ENCODE data around the gene NAA20.

The NAA20 gene

GRCh38 chr20:20017001-20017843 is at the start of gene NAA20:
TSS of gene NAA20 (plus strand) at chr20:20017362. CDS start at chr20:20017397, 35 bp downstream.
- Mint-ChIP-seq H3K4me1 (ENCODE audit: low read depth) (peaks cover 59% of the 10 kb centered on the region), H3K4me3 (peak within 1 kb of the TSS; percentile 95), H3K27ac (peak within 1 kb of the TSS; percentile 86), H3K9me3 (no peaks in the 10 kb centered on the region), H3K27me3 (no peaks in the 10 kb centered on the region), H3K36me3 (ENCODE audit: low read depth) (peaks cover 41% of the 10 kb centered on the region)
- intact Hi-C loops (cut with micrococcal nuclease) = loop anchor here (1.0 kb wide), 1 partner anchor 35 kb away; the partner anchor contains the start of genes CFAP61 and CRNKL1

- intact Hi-C loops (cut with micrococcal nuclease) = loop anchor here (2.0 kb wide), 1 partner anchor 17 kb away; no protein-coding TSS in a partner anchor
- peaks cover 86% of the 10 kb centered on the region for H3K36me3 Mint-ChIP-seq (ENCODE audit: low read depth)
- no peaks in the 10 kb centered on the region for H3K9me3 Mint-ChIP-seq
- H3K27ac Mint-ChIP-seq = no peak overlapping the region
- H3K4me3 Mint-ChIP-seq = no peak overlapping the region
- peaks cover 47% of the 10 kb centered on the region for H3K4me1 Mint-ChIP-seq (ENCODE audit: low read depth)
- H3K27me3 Mint-ChIP-seq = no peaks in the 10 kb centered on the region
Measured at GRCh38 chr20:19967445-19967844, 49.7 kb upstream of the NAA20 start.

GRCh38 chr20:19968028-19968427 is 49.1 kb upstream of the NAA20 start:
- Mint-ChIP-seq H3K27me3 (no peaks in the 10 kb centered on the region), H3K4me1 (ENCODE audit: low read depth) (peaks cover 50% of the 10 kb centered on the region), H3K9me3 (no peaks in the 10 kb centered on the region), H3K36me3 (ENCODE audit: low read depth) (peaks cover 84% of the 10 kb centered on the region), H3K4me3 (no peak overlapping the region), H3K27ac (no peak overlapping the region)
- intact Hi-C loops (cut with micrococcal nuclease) = no loop called here

- H3K36me3 Mint-ChIP-seq (ENCODE audit: low read depth) = peaks cover 83% of the 10 kb centered on the region
Measured at GRCh38 chr20:19968466-19969073, 48.6 kb upstream of the NAA20 start.

GRCh38 chr20:19969106-19969505 is 48.1 kb upstream of the NAA20 start:
- no peaks in the 10 kb centered on the region for H3K9me3 Mint-ChIP-seq
- H3K4me1 Mint-ChIP-seq (ENCODE audit: low read depth) = peaks cover 57% of the 10 kb centered on the region
- no peak overlapping the region for H3K4me3 Mint-ChIP-seq
- peaks cover 77% of the 10 kb centered on the region for H3K36me3 Mint-ChIP-seq (ENCODE audit: low read depth)
- no peak overlapping the region for H3K27ac Mint-ChIP-seq
- intact Hi-C loops (cut with micrococcal nuclease) = no loop called here
- no peaks in the 10 kb centered on the region for H3K27me3 Mint-ChIP-seq

More at GRCh38 chr20:19968466-19969073, 48.6 kb upstream of the NAA20 start:
- H3K9me3 Mint-ChIP-seq = no peaks in the 10 kb centered on the region
- no peaks in the 10 kb centered on the region for H3K27me3 Mint-ChIP-seq
- H3K4me3 Mint-ChIP-seq = no peak overlapping the region
- intact Hi-C loops (cut with micrococcal nuclease) = no loop called here
- H3K4me1 Mint-ChIP-seq (ENCODE audit: low read depth) = peaks cover 55% of the 10 kb centered on the region
- H3K27ac Mint-ChIP-seq = no peak overlapping the region

GRCh38 chr20:19969507-19970255 is 47.5 kb upstream of the NAA20 start:
- no peak overlapping the region for H3K4me3 Mint-ChIP-seq

GRCh38 chr20:19970256-19970765 is 46.9 kb upstream of the NAA20 start:
- Mint-ChIP-seq H3K27me3 (no peaks in the 10 kb centered on the region), H3K4me1 (ENCODE audit: low read depth) (peaks cover 57% of the 10 kb centered on the region), H3K9me3 (no peaks in the 10 kb centered on the region), H3K36me3 (ENCODE audit: low read depth) (peaks cover 77% of the 10 kb centered on the region), H3K4me3 (no peak overlapping the region), H3K27ac (peak overlapping the region; percentile 93)
- intact Hi-C loops (cut with micrococcal nuclease) = no loop called here

More at GRCh38 chr20:19969507-19970255, 47.5 kb upstream of the NAA20 start:
- H3K9me3 Mint-ChIP-seq = no peaks in the 10 kb centered on the region
- intact Hi-C loops (cut with micrococcal nuclease) = no loop called here
- H3K36me3 Mint-ChIP-seq (ENCODE audit: low read depth) = peaks cover 77% of the 10 kb centered on the region
- H3K4me1 Mint-ChIP-seq (ENCODE audit: low read depth) = peaks cover 57% of the 10 kb centered on the region
- H3K27ac Mint-ChIP-seq = peak overlapping the region; percentile 93
- H3K27me3 Mint-ChIP-seq = no peaks in the 10 kb centered on the region

- peak overlapping the region; percentile 60 for H3K4me3 Mint-ChIP-seq
Measured at GRCh38 chr20:19971116-19971515, 46.0 kb upstream of the NAA20 start.

GRCh38 chr20:19973961-19974629 is 43.1 kb upstream of the NAA20 start:
- intact Hi-C loops (cut with micrococcal nuclease) = no loop called here
- peaks cover 89% of the 10 kb centered on the region for H3K4me1 Mint-ChIP-seq (ENCODE audit: low read depth)
- H3K36me3 Mint-ChIP-seq (ENCODE audit: low read depth) = peaks cover 77% of the 10 kb centered on the region
- H3K27ac Mint-ChIP-seq = peak overlapping the region; percentile 90
- H3K27me3 Mint-ChIP-seq = no peaks in the 10 kb centered on the region
- H3K9me3 Mint-ChIP-seq = no peaks in the 10 kb centered on the region
- peak overlapping the region; percentile 87 for H3K4me3 Mint-ChIP-seq

More at GRCh38 chr20:19971116-19971515, 46.0 kb upstream of the NAA20 start:
- Mint-ChIP-seq H3K27ac (peak overlapping the region; percentile 93), H3K4me1 (ENCODE audit: low read depth) (peaks cover 61% of the 10 kb centered on the region), H3K27me3 (no peaks in the 10 kb centered on the region), H3K36me3 (ENCODE audit: low read depth) (peaks cover 77% of the 10 kb centered on the region), H3K9me3 (no peaks in the 10 kb centered on the region)
- intact Hi-C loops (cut with micrococcal nuclease) = no loop called here

GRCh38 chr20:19974630-19975435 is 42.3 kb upstream of the NAA20 start:
- Mint-ChIP-seq H3K36me3 (ENCODE audit: low read depth) (peaks cover 76% of the 10 kb centered on the region), H3K9me3 (no peaks in the 10 kb centered on the region), H3K27ac (peak overlapping the region; percentile 90), H3K27me3 (no peaks in the 10 kb centered on the region), H3K4me1 (ENCODE audit: low read depth) (peaks cover 88% of the 10 kb centered on the region), H3K4me3 (peak overlapping the region; percentile 87)
- intact Hi-C loops (cut with micrococcal nuclease) = loop anchor here (5.0 kb wide), 2 partner anchors 33 to 73 kb away; no protein-coding TSS in a partner anchor

GRCh38 chr20:19975436-19975799 is 41.7 kb upstream of the NAA20 start:
- H3K9me3 Mint-ChIP-seq = no peaks in the 10 kb centered on the region
- intact Hi-C loops (cut with micrococcal nuclease) = loop anchor here (5.0 kb wide), 2 partner anchors 33 to 73 kb away; no protein-coding TSS in a partner anchor
- H3K27me3 Mint-ChIP-seq = no peaks in the 10 kb centered on the region
- peaks cover 86% of the 10 kb centered on the region for H3K4me1 Mint-ChIP-seq (ENCODE audit: low read depth)
- peaks cover 77% of the 10 kb centered on the region for H3K36me3 Mint-ChIP-seq (ENCODE audit: low read depth)
- peak overlapping the region; percentile 90 for H3K27ac Mint-ChIP-seq
- peak overlapping the region; percentile 87 for H3K4me3 Mint-ChIP-seq

GRCh38 chr20:19975901-19976300 is 41.3 kb upstream of the NAA20 start:
- Mint-ChIP-seq H3K9me3 (no peaks in the 10 kb centered on the region), H3K4me3 (peak overlapping the region; percentile 87), H3K27me3 (no peaks in the 10 kb centered on the region), H3K36me3 (ENCODE audit: low read depth) (peaks cover 82% of the 10 kb centered on the region), H3K27ac (peak overlapping the region; percentile 90), H3K4me1 (ENCODE audit: low read depth) (peaks cover 86% of the 10 kb centered on the region)
- intact Hi-C loops (cut with micrococcal nuclease) = loop anchor here (5.0 kb wide), 2 partner anchors 34 to 74 kb away; no protein-coding TSS in a partner anchor

Measured in dendritic cell treated with granulocyte-macrophage colony-stimulating factor and Interleukin-4, amounts not matched to agents 40 ng/mL and 50 ng/mL, for 4 days (primary cell).